CD4-positive, alpha-beta memory T cell (primary cell): ENCODE data around the gene TNFRSF6B. TPM values are rescaled to one million over a fixed set of nuclear protein-coding genes. Genes with fewer than 3 reads are reported as not detected.
A peak's percentile ranks its signal among the peaks of the same experiment; 100 is the strongest.

ENCODE experiments used
- CTCF ChIA-PET: fragments of 350-600 bp; sonication (Branson Sonifier 250); formaldehyde crosslinking; loops from one replicate; lab custom pipeline; 2021; ENCODE audit warnings: inconsistent platforms; ENCODE audit not compliant: partially characterized antibody; lab: Charles Lee
- POLR2A ChIA-PET: fragments of 350-600 bp; sonication (Branson Sonifier 250); formaldehyde crosslinking; loops from one replicate; lab custom pipeline; 2021; ENCODE audit not compliant: partially characterized antibody; lab: Charles Lee
- DNase-seq, 5 donors: peaks; one replicate each; pipeline versions ENCODE4 v3.0.0 to v3.0.0-alpha.2; 2020 to 2022; ENCODE audit warnings: mixed read lengths in 1 of 5
- H3K27ac ChIP-seq: one replicate; pipeline ENCODE4 v1.7.0; 2013; ENCODE audit warnings: low read depth, low read length
- H3K27me3 ChIP-seq: 2 replicates; pipeline ENCODE4 v1.7.0; 2013; ENCODE audit warnings: mild to moderate bottlenecking, low read length, moderate library complexity; ENCODE audit not compliant: insufficient read depth
- H3K36me3 ChIP-seq: 2 replicates; pipeline ENCODE4 v1.7.0; 2013; ENCODE audit warnings: mild to moderate bottlenecking, low read length, moderate library complexity; ENCODE audit not compliant: insufficient read depth
- H3K4me1 ChIP-seq: 2 replicates; pipeline ENCODE4 v1.7.0; 2013; ENCODE audit warnings: mild to moderate bottlenecking, low read length, moderate library complexity; ENCODE audit not compliant: insufficient read depth
- H3K4me3 ChIP-seq, 2 donors: one replicate each; pipeline ENCODE4 v1.7.0; 2013; ENCODE audit warnings: low read length in 2 of 2, mild to moderate bottlenecking in 1 of 2
- H3K9me3 ChIP-seq, 2 donors: one replicate each; pipeline ENCODE4 v1.7.0; 2013; ENCODE audit warnings: low read length in 2 of 2, control low read depth in 1 of 2; ENCODE audit not compliant: control insufficient read depth in 1 of 2
- H3K27ac Mint-ChIP-seq, 7 donors: one replicate each; pipeline ENCODE4 v1.8.0; 2020 to 2021; ENCODE audit warnings: mixed read lengths in 7 of 7, mild to moderate bottlenecking in 6 of 7, inconsistent platforms in 3 of 7, moderate library complexity in 3 of 7
- H3K27me3 Mint-ChIP-seq, 2 donors: one replicate each; pipeline ENCODE4 v1.8.0; 2020 to 2021; ENCODE audit warnings: mixed read lengths in 2 of 2
- H3K36me3 Mint-ChIP-seq, 2 donors: one replicate each; pipeline ENCODE4 v1.8.0; 2020 to 2021; ENCODE audit warnings: mixed read lengths in 2 of 2, inconsistent platforms in 1 of 2, mild to moderate bottlenecking in 1 of 2
- H3K4me1 Mint-ChIP-seq, 4 donors: one replicate each; pipeline ENCODE4 v1.8.0; 2020 to 2021; ENCODE audit warnings: mixed read lengths in 4 of 4, mild to moderate bottlenecking in 1 of 4
- H3K4me3 Mint-ChIP-seq, 8 donors: one replicate each; pipeline ENCODE4 v1.8.0; 2020 to 2021; ENCODE audit warnings: mixed read lengths in 8 of 8, mild to moderate bottlenecking in 7 of 8, moderate library complexity in 6 of 8, inconsistent platforms in 3 of 8
- H3K9me3 Mint-ChIP-seq, 8 donors: one replicate each; pipeline ENCODE4 v1.8.0; 2020 to 2021; ENCODE audit warnings: mixed read lengths in 8 of 8, mild to moderate bottlenecking in 5 of 8, inconsistent platforms in 3 of 8, moderate library complexity in 1 of 8
- intact Hi-C: fragments of 100-400 bp; cut with micrococcal nuclease; formaldehyde crosslinking; loops from one replicate; pipeline ENCODE4 v1.15.1; 2023
- polyA plus RNA-seq, 2 donors: library from polyadenylated mRNA; unstranded; fragments of 300-500 nt; fragmentation: Illumina TruSeq; gene quantifications; one replicate each; pipeline ENCODE4 v1.2.3, GENCODE V29; 2021
- total RNA-seq, 2 experiments: library from RNA; stranded (reverse); gene quantifications; one replicate each; pipeline ENCODE4 v1.2.3, GENCODE V29; 2021

Gene TNFRSF6B
- total and polyA plus RNA-seq, 4 experiments from 2014 or later = not detected

DNA sequence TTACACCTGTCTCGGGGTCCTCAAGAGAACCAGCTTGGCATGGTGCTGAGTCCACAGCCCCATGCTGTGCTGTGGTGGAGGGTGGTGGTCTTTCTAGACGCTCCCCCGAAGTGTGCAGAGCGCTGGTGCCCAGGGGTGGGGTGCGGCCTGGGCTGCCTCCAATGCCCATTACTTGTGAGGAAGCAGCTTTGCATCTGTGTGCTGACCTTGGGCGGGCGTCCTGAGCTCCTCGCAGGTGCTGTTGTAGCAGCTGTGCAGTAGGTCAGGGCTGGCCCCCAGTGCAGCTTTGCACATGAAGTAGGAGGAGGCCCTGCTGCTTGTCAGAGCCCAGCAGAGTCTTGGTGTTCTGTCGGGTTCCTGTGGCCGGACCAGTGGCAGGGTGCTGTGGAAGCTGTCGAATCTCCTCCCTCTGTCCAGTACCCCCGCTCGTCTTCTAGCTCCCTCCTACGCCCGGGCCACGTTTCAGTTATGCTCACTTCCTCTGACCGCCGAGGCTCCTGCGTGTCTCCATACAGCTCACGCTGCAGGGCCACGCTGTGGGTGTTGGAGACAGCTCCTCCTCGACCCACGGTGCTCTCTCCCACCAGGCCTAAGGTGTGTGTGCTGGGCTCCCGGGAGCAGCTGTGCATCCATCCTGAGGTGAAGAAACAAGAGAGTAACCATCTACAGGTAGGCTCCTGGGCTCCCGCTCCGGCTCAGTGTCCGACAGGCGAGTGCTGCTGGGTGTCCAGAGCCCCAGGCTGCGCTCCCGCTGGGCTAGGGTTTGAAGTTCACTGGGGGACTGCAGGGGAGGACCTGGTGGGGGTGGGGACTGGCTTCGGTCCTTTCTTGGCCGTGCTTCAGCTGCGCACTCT is 34.3 kb upstream of the TNFRSF6B start:
- Mint-ChIP-seq H3K27ac (no peak overlapping the region), H3K9me3 (no peaks in the 10 kb centered on the region), H3K4me3 (no peak overlapping the region), H3K27me3 (no peaks in the 10 kb centered on the region), H3K36me3 (peaks cover 8 to 27% of the 10 kb centered on the region in 2 donors), H3K4me1 (peaks cover 6 to 30% (median 12%) of the 10 kb centered on the region in 4 donors)
- H3K36me3 ChIP-seq = peaks cover 7% of the 10 kb centered on the region
- intact Hi-C loops = no loop called here
- ChIA-PET POLR2A (interaction anchor here (1.2 to 1.4 kb wide), 3 partner anchors 9 to 78 kb away, joined by 3 to 7 read pairs (median 3); partner anchors contain the start of gene STMN3), CTCF (interaction anchor here (1.5 to 1.6 kb wide), 3 partner anchors 20 to 124 kb away, joined by 3 to 5 read pairs (median 4); partner anchors contain the start of gene LIME1)
- H3K27me3 ChIP-seq = no peaks in the 10 kb centered on the region
- DNase-seq = no peak
- no peak overlapping the region for H3K27ac ChIP-seq
- no peaks in the 10 kb centered on the region for H3K9me3 ChIP-seq
- no peak overlapping the region for H3K4me3 ChIP-seq
- peaks cover 20% of the 10 kb centered on the region for H3K4me1 ChIP-seq

DNA sequence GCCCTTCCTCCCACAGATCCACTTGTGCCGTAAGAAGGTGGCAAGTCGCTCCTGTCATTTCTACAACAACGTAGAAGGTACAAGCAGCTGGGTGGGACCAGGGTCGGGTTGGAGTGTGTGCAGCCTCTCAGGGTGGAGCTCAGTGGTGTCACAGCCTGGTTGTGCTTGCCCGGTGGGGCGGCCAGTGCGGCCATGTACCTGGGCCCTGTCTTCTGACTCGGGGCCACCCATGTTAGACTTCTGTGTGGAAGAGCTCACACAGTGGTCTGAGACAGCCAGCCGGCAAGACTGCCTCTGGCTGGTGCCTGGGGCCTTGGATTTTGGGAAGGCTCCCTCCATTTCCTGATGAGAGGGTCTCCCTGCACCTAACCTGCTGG is 33.7 kb upstream of the TNFRSF6B start:
- H3K27me3 Mint-ChIP-seq = no peaks in the 10 kb centered on the region
- no peak overlapping the region for H3K27ac Mint-ChIP-seq
- H3K9me3 Mint-ChIP-seq = no peaks in the 10 kb centered on the region
- no peak for DNase-seq
- ChIA-PET CTCF (no interaction called here), POLR2A (interaction anchor here (1.3 to 1.4 kb wide), 2 partner anchors 9 to 78 kb away, joined by 3 to 7 read pairs; partner anchors contain the start of gene STMN3)
- H3K27me3 ChIP-seq = no peaks in the 10 kb centered on the region
- intact Hi-C loops = no loop called here
- H3K36me3 ChIP-seq = peaks cover 12% of the 10 kb centered on the region
- H3K36me3 Mint-ChIP-seq = peaks cover 8 to 29% of the 10 kb centered on the region in 2 donors
- peaks cover 14% of the 10 kb centered on the region for H3K4me1 ChIP-seq
- H3K4me3 Mint-ChIP-seq = no peak overlapping the region
- H3K4me1 Mint-ChIP-seq = peaks cover 6 to 24% (median 11%) of the 10 kb centered on the region in 4 donors
- H3K4me3 ChIP-seq = no peak overlapping the region
- no peak overlapping the region for H3K27ac ChIP-seq
- H3K9me3 ChIP-seq = no peaks in the 10 kb centered on the region

DNA sequence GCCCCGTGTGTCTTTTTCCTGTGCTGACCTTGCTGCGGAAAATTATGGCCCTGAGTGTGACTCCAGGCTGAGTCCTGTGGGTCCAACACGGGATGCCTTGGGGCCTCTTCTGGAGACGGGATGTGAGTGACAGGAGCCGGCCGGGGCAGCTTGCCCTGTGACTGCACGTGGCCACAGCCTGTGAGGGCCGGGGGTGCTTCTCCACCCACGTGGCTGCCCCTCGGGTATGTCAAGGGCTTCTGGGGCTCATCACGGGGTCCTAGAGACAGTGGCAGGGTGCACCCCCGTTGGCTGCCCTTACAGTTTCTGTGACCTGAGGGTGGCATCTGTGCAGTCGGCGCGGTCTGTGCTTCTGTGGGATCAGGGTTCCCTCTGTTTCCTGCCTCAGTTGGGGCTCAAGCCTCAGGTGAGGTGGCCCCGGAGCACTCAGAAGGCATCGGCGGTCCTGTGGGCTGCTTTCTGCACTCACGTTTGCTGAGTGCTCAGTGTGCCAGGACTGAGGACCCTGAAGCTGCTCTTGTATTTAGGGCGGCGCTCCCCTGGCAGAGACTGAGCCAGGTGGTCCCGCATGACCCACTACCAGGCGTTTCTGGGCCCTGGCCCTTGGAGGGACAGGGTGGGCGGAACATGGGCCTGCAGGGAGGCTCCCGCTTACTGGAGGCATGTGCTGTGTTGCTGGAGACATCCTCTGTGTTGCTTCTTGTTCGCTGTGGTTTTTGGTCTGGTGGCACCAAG is 33.0 kb upstream of the TNFRSF6B start:
- H3K36me3 ChIP-seq = peaks cover 12% of the 10 kb centered on the region
- ChIA-PET CTCF (no interaction called here), POLR2A (no interaction called here)

DNA sequence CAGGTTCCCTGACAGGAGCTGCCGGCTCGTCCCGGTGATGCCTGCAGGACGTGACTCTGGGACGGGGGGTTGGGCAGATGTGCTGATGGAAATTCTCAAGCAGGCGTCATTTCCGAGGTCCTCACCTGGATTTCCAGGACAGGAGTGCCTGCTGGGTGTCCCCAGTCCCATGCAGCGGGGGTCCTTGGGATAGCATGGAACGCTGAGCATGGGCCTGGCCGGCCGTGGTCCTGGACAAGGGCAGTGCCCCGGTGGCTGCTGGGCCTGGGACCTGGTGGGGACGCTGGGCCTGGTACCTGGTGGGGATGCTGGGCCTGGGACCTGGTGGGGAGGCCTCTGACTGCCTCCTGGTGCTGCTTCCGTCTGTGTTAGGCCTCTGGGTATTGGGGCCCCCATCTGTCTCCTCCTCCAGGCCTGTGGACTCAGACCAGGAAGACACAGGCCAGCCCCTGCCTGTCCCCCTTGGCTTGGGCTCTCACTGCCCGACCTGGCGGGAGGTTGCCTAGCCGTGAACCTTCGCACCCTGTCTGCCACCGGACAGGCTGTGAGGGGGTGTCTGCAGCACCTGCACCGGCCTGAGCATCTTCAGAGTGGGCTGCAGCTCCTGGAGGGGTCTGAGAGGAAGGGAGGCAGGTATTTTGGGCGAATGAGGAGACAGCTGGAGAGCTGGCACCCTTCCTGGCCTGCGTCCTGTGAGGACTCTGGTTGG is 32.2 kb upstream of the TNFRSF6B start:
- H3K27ac ChIP-seq = no peak overlapping the region
- ChIA-PET POLR2A (no interaction called here), CTCF (no interaction called here)
- H3K27me3 Mint-ChIP-seq = no peaks in the 10 kb centered on the region
- intact Hi-C loops = no loop called here
- no peaks in the 10 kb centered on the region for H3K9me3 Mint-ChIP-seq
- DNase-seq = no peak
- H3K36me3 Mint-ChIP-seq = peaks cover 16 to 27% of the 10 kb centered on the region in 2 donors
- H3K4me3 Mint-ChIP-seq = no peak overlapping the region
- peaks cover 12% of the 10 kb centered on the region for H3K36me3 ChIP-seq
- no peaks in the 10 kb centered on the region for H3K27me3 ChIP-seq
- peaks cover 4% of the 10 kb centered on the region for H3K4me1 ChIP-seq
- no peaks in the 10 kb centered on the region for H3K9me3 ChIP-seq
- no peak overlapping the region for H3K4me3 ChIP-seq
- peak overlapping the region in 1 of 7 donors; percentile 41 for H3K27ac Mint-ChIP-seq
- H3K4me1 Mint-ChIP-seq = peaks cover 0 to 9% (median 4%) of the 10 kb centered on the region in 4 donors

More for the DNA sequence above, 33.0 kb upstream of the TNFRSF6B start:
- no peak overlapping the region for H3K27ac ChIP-seq
- no peaks in the 10 kb centered on the region for H3K27me3 ChIP-seq
- Mint-ChIP-seq H3K4me1 (peaks cover 4 to 17% (median 7%) of the 10 kb centered on the region in 4 donors), H3K36me3 (peaks cover 12 to 27% of the 10 kb centered on the region in 2 donors), H3K9me3 (no peaks in the 10 kb centered on the region), H3K4me3 (no peak overlapping the region), H3K27me3 (no peaks in the 10 kb centered on the region), H3K27ac (no peak overlapping the region)
- H3K4me1 ChIP-seq = peaks cover 11% of the 10 kb centered on the region
- no peak overlapping the region for H3K4me3 ChIP-seq
- intact Hi-C loops = no loop called here
- DNase-seq = no peak
- no peaks in the 10 kb centered on the region for H3K9me3 ChIP-seq

DNA sequence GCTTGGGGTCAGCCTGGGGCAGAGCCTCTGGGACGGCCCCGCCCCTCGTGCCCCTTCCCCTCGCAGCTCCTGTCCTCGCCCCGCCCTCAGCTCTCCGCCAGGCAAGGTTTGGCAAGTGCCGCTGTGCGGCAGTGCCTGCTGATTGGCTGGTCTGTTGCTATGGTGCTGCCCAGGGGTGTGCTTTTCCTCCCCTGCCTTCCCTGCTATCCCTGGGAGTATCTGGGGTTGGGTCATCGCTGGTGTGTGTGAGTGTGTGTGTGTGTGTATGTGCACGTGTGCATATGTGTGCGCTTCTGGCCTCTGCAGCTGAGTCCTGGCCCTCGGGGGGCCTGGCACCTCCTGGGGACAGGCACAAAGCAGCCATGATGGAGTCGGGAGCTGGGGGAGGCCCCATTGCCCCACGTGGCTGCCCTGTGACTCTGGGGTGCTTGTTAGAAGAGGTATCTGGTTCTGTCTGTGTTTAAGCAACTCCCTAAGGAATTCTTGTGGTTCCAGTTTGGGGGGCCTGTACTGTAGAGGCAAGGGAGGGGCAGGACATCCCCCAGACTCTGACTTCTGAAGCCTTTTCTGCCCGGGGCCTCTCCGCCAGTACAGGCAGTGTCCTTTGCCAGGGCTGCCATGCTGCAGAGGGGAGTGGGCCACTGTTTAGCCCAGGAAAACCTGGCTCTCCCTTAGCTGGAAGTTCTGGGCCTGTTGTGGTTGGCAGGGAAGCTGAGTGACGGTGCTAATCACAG is 31.4 kb upstream of the TNFRSF6B start:
- Mint-ChIP-seq H3K4me1 (peaks cover 0 to 2% (median 2%) of the 10 kb centered on the region in 4 donors), H3K4me3 (no peak overlapping the region), H3K27ac (no peak overlapping the region), H3K27me3 (no peaks in the 10 kb centered on the region), H3K36me3 (peaks cover 17 to 28% of the 10 kb centered on the region in 2 donors), H3K9me3 (no peaks in the 10 kb centered on the region)
- ChIA-PET POLR2A (no interaction called here), CTCF (interaction anchor here (1.2 kb wide), 1 partner anchor 120 kb away, joined by 3 read pairs; no protein-coding TSS in a partner anchor)
- Histone ChIP-seq H3K9me3 (no peaks in the 10 kb centered on the region), H3K27me3 (no peaks in the 10 kb centered on the region), H3K4me1 (no peaks in the 10 kb centered on the region), H3K36me3 (peaks cover 12% of the 10 kb centered on the region), H3K27ac (no peak overlapping the region), H3K4me3 (no peak overlapping the region)
- intact Hi-C loops = no loop called here
- DNase-seq = no peak

DNA sequence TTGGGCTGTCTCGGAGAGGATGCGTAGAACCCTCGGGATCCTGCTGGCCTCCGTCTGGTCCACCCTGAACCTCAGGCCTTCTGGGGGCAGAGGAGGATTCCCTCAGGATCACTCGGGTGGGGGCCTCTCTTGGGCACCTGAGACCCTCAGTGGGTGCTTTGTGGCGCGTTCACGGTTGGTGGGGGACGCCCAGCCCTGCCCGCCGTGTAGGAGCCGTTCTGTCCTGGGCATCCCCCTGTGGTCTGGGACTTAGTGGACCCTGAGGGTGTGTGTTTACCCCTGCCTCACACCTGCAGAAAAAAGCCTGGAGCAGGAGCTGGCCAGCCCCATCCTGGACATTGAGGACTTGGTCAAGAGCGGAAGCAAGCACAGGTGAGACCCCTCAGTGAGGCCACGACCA is 30.7 kb upstream of the TNFRSF6B start:
- H3K27me3 ChIP-seq = no peaks in the 10 kb centered on the region
- H3K4me1 ChIP-seq = no peaks in the 10 kb centered on the region
- H3K4me3 ChIP-seq = no peak overlapping the region
- intact Hi-C loops = no loop called here
- H3K27ac ChIP-seq = no peak overlapping the region
- Mint-ChIP-seq H3K4me1 (peaks cover 0 to 2% (median under 1%) of the 10 kb centered on the region in 4 donors), H3K9me3 (no peaks in the 10 kb centered on the region), H3K36me3 (peaks cover 17 to 28% of the 10 kb centered on the region in 2 donors), H3K27ac (no peak overlapping the region), H3K4me3 (no peak overlapping the region), H3K27me3 (no peaks in the 10 kb centered on the region)
- no peak for DNase-seq
- CTCF ChIA-PET = interaction anchor here (1.2 kb wide), 1 partner anchor 120 kb away, joined by 3 read pairs; no protein-coding TSS in a partner anchor
- peaks cover 12% of the 10 kb centered on the region for H3K36me3 ChIP-seq
- H3K9me3 ChIP-seq = no peaks in the 10 kb centered on the region
- POLR2A ChIA-PET = interaction anchor here (0.6 kb wide), 1 partner anchor 361 kb away, joined by 3 read pairs; no protein-coding TSS in a partner anchor
